GM18907 (cell line): Measurements from ENCODE around the gene DNM1.
A peak's percentile ranks its signal among the peaks of the same experiment; 100 is the strongest.

Source experiments
- ATAC-seq: cut with Tn5 transposase; IDR thresholded peaks from one replicate; pipeline ENCODE4 v1.9.1; 2021; ENCODE audit warnings: mild to moderate bottlenecking, moderate library complexity; ENCODE audit not compliant: unreplicated experiment

Gene DNM1

DNA sequence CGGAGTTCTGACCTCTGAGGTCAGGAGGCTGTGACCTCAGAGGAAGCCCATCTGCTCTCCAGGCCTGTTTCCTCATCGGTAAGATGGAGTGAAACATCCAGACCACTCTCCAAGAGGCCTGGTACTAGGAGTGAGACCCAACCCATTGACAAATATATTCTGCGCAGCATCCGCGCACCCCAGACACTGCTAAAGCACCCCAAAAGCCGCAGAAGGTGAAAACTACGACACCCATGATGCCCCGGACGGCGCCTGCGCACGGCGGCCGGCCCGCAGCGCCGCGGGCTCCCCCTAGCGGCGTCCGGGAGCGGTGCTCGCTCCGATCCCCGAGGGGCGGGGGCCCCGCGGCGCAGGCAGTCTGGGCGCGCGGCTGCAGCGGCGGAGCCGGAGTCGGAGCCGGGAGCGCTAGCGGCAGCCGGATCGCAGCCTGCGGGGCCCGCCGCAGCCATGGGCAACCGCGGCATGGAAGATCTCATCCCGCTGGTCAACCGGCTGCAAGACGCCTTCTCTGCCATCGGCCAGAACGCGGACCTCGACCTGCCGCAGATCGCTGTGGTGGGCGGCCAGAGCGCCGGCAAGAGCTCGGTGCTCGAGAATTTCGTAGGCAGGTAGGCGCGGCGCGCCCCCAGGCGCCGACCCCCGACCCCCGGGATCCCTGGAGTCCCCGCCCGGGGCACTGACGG, at the start of gene DNM1:
Gene DNM1, plus strand, starts transcription at position 356 of the 683 bp plus-strand sequence. Its CDS starts 92 bp downstream, at position 448.
- ATAC-seq, result peak; percentile 77

DNA sequence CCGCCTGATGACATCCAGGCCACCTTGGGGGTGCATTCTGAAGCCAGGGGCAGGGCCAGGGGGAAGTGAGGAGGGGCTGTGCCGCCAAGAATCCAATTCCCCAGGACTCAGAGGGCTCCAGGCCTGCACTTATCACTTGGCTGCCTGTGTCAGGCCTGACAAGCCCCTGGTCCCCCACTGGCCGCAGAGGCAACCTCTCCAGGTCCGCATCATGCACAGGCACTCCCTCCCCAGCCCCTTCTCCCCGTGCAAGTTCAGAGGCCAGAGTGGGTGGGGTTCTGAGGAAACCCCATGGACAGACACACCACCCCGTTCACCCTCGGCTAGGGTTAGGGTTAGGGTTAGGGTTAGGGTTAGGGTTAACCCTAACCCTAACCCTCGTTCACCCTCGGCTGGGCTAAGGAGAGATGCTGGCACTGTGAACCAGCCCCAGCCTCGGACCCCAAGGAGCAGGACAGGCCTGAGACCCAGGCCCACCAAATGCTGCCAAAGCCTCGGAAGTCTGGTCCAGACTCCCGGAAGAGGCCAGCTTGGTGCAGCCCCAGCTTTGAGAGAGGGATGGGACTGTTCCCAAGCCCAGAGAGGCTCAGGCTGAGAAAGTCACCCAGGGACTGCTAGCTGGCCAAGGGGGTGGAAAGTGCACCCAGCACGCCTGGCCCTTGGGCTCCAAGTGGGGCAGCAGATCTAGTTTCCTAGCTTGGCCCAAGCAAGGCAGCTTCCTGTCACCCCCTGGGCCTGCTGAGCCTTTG, 49.1 kb upstream of the DNM1 start:
- no peak for ATAC-seq

DNA sequence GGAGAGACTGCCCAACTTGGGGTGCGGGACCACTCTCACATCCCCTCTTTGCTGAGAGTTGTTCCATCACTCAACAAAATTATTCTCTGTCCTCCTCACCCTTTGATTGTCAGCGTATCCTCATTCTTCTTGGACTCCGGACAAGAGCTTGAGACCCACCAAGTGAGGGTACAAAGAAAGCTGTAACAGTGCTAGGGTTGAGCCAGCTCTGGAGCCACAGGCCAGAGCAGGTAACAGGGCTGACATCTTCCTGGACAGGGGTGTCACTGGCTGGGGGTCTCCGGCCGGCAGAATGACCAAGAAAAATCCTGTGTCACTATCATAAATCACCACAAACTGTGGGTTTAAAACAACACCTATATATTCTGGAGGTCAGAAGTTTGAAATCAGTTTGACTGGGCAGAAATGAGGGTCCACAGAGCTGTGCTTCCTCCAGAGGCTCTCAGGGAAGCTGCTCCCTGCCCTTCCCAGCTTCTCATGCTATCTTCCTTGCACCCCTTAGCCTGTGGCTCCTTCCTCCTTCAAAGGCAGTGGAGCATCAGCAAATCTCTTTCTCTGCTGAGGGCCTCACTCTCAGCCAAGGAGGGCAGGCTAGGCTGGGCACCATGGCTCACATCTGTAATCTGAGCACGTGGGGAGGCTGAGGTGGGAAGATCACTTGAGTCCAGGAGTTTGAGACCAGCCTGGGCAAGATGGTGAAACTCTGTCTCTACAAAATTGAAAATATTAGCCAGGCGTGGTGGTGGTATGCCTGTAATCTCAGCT, 47.3 kb upstream of the DNM1 start:
- no peak for ATAC-seq

DNA sequence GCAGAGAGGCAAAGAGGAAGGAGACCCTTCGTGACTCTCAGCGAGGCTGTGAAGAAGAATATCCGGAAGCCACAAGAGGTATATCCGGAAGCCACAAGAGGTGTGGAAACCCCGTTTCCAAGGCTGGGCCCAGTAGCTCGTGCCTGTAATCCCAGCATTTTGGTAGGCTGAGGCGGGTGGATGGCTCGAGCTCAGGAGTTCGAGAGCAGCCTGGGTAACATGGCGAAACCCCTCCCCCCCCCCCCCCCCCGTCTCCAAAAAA, 43.7 kb upstream of the DNM1 start:
- ATAC-seq, result no peak

DNA sequence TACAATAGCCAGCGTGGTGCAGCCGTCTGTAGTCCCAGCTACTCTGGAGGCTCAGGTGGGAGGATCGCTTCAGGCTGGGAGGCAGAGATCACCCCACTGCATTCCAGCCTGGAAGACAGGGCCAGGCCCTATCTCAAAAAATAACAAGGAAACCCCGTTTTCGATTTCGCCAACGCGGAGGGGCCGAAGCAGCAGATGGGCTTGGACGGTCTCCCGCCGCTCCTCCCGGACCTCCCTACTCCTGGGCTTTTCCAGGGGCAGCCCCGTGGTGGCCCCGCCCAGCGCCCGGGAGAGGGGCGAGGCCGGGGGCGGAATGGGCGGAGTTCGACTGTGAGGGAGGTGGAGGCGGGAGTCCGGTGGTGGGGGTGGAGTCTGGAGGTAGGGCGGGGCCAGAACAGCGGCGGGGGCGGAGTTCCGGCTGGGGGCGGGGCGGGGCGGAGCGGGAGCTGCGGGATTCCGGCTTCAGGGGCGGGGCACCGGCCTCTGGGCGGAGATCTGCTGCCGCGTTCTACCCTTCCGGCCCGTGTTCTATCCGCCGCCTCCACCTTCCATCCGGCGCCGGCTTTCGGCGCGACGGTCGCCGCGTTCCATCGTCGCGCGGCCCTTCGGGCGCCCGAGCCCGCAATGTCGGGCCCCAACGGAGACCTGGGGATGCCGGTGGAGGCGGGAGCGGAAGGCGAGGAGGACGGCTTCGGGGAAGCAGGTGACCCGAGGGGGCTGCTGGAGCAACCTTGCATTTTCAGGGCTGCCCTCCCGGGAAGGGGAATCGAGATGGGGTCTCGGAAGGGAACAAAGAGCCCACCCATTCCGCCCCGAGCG, 43.2 kb upstream of the DNM1 start, which contains the start of gene BBLN:
Gene BBLN, plus strand, starts transcription at position 482 of the 819 bp plus-strand sequence. Its CDS starts 143 bp downstream, at position 625.
- ATAC-seq, result peak; percentile 72

DNA sequence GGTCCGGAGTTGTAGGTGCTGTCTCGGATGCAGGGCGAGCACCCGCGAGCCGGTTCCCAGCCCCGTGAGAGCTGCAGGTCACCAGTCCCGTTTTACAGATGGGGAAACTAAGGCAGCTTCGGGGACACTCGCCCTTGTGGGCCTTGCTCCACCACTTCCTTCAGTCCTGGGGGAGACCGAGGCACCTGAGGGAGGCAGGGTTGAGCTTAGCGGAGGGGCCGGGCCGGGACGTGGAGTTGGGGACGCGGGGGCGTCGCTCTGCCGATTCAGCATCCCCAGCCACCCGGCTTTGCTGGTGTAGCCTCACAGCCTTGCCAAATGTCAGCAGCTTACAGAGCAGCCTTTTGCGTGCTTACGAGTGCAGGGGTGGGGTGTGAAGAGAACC, 42.6 kb upstream of the DNM1 start:
- peak; percentile 3 for ATAC-seq

DNA sequence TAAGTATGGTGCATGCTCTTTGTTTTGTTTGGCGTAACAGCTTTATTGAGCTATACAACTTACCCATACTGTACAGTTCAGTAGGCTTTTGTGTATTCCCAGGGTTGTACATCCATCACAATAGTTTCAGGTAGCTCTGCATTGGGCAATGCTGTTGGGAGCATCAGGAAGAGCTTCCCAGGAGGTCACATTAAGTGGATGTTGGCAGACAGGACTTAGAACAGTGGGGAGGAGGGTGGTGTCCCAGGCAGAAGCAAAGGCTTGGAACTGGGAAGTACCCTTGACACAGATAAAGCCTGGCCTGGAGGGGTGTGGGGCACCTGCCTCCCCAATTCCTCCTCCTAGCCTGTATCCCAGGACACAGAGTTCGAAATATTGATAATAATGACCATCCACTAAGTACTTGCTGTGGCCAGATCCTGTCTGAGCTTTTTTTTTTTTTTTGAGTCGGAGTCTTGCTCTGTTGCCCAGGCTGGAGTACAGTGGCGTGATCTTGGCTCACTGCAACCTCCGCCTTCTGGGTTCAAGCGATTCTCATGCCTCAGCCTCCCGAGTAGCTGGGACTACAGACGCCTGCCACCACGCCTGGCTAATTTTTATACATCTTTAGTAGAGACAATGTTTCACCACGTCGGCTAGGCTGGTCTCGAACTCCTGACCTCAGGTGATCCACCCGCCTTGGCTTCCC, 41.8 kb upstream of the DNM1 start:
- ATAC-seq, result no peak

DNA sequence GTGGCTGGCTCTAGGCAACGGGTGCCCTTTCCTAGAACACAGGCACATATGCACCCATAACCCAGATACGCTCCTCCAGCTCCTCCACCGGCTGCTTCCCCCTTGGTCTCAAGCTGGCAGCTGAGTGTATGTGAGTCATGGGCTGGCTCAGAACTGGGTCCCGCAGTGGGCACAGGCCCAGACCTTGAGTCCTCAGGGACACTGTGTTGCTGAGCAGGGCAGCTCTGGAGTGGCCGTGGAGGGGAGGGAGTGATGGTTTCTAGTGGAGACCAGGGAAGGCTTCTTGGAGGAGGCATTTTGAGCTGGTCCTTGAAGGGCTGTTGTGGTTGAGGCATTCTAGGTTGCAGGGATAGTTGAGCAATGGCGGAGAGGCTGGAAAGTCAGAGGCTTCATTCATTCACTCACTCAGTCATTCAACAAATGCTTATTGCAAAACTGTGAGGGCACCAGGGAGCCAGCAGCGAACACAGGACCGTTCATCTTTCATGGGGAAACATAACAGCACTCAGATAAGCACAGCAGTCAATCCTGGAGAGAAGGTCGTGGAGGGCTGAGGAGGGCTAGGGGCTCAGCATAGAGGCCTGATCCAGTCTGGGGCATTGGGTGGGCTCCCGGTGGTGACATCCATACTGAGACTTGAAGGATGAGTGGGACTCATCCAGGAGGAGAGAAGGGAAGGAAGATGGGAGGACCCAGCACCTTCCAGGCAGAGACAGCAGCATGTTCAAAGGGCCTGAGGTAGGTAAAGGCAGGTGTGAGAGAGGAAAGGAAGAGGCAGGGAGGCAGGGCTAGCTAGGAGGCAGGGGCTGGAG, 40.8 kb upstream of the DNM1 start:
- no peak for ATAC-seq

DNA sequence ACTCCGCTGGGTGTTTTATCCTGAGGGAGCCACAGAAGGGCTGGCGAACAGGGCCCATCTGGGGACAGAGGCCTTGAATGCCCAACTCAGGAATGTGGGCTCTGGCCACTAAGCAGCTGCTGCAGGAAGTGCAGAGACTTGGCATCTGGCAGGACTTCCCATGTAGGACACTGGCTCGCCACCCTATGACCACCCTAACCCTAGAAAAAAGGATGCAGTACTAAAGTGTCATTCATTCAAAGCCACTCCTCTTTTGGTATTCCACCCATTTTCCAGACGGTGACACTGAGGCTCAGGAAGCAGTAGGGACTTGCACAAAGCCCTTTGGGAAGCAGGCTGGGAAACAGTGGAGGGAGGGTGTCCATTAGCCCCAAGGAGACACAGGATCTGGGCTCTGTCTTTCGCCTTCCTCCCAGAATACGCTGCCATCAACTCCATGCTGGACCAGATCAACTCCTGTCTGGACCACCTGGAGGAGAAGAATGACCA, 40.1 kb upstream of the DNM1 start:
- ATAC-seq, result no peak

DNA sequence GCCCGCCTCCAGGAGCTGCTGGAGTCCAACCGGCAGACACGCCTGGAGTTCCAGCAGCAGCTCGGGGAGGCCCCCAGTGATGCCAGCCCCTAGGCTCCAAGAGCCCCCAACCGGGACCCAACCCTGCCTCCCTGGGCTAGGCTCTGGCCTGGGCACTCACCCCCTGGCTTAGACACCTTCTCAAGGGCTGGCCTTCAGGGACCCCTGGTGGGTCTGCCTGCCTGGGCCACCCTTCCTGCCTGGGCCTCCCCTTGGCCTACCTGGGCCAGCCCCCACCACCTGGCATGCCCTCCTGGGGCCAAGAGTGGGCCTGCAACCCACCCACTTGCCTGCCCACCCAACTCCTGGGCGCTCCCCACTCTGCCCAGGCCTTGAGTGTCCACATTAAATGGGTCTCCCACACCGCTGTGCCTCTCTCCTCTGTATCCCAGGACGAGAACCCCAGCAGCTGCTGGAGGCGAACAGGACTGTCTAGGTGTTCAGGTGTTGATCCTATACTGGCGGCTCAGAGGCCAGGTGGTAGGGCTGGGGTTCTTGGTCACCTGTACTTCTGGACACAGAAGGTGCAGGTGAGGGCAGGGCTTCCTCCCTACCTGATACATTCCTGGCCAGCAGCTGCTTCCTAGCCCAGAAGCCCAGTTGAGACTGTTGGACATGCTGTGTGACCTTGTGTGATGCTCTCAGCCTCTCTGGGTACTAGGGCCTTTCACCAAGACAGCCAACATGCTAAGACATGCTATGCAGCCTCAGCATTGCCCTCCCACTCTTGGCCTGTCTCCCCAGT, 39.5 kb upstream of the DNM1 start:
- ATAC-seq, result no peak

DNA sequence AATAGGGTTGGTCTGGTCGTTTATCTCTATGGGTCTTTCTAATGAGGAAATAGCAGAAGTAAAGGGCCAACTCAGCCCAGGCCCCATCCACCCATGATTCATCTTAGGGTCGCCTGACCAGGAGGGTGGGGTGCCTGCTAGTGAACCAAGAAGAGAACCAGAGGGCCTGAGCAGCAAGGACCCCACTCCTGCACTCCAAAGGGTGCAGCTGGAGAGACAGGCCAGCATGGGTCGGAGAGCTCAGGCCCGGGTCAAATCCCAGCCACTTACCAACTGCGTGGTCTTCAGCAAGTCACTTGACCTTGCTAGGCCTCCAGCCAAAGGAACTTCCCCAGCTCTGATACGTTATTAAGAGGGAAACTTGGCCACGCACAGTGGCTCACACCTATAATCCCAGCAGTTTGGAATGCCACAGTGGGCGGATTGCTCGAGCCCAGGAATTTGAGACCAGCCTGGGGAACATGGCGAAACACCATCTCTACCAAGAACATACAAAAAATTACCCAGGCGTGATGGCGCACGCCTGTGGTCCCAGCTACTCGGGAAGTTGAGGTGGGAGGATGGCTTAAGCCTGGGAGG, 38.8 kb upstream of the DNM1 start:
- no peak for ATAC-seq

DNA sequence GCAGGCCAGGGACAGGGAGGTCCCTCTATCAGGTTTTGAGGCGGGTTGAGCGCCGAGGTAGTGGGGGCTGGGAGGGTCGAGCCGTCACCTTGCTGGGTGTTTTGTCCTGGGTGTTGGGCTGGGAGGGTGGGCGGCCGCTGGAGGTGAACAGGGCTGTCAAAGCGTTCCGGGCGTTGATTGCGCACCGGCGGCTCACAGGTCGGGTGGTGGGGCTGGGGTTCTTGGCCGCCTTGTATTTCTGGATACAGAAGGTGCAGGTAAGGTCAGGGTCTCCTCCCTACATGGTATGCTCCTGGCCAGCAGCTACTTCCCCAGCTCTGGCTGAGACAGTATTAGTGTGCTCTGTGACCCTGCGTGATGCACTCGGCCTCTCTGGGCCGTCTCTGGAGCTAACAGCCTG, 37.0 kb upstream of the DNM1 start:
- ATAC-seq, result no peak

DNA sequence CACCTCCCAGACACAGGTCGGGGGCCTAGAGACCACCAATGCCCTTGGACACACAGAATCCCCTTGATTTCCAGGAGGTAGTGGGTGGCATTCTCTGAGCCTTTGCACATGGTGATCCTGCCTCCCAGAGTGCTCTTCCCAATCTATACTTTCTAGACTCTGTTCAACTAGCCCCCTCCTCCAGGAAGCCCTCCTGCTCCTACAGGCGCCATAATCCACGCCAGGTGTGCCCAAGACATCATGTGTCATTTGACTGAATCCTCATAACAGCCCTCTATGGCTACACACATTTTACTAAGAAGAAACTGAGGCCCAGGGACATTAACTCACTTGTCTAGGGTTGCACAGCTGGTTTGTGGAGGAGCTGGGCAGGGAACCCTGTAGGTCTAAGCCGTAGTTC, 36.0 kb upstream of the DNM1 start:
- no peak for ATAC-seq

DNA sequence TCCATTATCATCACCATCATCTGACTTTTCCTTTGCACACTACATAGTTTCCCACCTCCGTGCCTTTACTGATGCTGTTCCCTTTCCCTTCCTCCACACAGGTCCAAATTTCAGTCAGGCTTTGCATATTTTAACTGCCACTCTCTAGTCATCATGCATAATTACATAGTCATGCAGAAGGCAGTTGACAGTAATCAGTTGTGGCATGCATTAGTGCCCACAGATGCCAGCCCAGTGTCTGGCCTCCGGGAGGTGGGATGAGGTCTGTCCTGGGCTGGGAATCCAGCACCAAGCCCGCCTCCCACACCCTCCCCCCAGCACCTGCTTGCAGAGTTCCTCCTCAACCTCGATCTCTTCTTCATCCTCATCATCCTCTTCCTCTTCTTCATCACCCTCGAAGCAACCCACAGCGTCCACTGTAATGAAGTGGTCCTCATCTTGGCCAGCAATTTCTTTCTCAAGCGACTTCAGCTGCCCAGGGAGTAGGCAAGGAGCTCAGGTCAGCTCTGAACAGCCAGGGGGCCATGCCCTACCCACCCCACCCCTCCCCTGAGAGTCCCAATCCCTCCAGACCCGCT, 34.4 kb upstream of the DNM1 start:
- ATAC-seq, result no peak

DNA sequence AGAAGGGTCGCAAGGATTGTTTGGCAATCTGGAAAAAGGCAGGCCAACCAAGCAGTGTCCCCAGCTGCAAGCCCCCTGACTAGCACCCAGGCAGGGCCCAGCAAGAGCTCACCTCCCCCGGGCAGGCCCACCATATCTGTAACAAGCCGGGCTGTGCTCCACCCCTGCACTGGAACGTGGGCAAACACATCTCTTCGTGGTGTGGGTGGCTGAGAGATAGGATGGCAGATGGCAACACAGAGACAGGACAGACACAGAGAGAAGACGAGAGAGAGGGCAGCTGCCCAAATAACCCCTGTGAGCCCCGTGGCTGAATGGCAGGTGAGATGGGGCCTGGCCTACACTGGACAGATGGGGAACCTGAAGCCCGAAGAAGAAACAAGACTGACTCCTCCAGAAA, 33.7 kb upstream of the DNM1 start:
- ATAC-seq, result no peak

DNA sequence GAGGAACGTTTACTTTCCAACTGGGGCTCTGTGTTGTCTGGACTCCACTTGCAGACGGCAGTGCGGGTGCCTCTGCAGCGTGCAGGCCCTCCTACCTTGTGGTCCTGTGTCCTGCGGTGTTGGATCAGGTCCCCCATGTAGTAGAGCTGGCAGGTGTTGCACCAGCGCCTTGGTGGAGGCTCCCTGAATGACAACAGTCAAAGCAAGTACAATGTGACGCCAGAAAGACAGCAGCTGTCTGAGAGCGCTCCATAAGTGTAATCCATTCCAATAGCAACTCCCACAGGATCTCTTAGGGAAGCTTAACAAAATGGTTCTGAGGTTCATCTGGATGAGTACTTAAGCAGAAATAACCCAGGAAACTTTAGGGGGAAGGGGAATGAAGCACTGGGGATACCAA, 33.3 kb upstream of the DNM1 start:
- ATAC-seq, result no peak

DNA sequence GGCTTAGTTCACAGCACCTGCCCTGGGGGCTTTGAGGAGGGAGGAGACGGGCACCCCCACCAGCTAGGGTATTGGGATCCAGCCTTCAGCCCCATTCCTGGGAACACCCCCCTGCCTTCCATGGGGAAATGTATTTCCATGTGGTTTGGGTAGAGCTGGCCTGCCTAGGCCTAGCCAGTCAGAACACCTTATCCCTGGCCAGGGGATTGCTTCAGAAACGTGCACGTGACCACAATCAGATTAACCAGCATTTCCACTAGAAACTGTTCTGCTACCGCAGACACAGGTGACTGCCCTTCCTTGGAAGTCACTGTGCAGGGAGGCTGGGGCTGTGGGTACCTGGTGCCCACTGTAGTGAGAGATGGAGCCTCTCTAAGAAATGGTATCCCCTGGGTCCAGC, 29.1 kb upstream of the DNM1 start:
- no peak for ATAC-seq

DNA sequence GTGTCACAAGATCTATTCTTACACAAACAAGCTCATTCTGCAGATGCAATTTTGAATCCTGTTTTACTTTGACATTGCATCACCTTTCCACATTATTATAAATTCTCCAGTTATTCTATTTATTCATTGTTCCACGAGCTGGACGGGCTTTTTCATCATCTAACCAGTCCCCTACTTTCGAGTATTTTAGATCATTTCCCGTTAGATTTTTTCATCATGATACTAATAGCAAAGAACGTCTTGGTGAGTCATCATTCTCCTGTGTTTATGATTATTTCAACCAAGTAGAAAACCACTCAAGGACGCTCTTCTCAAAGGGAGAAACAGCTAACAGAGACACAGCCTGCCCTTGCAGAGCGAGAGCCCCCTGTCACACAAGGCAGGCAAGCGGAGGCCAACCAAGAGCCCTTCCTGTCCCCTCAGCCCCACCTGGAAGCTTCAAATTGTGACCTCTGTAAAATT, 28.0 kb upstream of the DNM1 start:
- ATAC-seq, result no peak
